PFSK-1 (cell line): ENCODE measurements around the gene KRTAP20-3.

Source experiments
- FOXP2 ChIP-seq: optimal IDR thresholded peaks from 2 replicates; pipeline ENCODE3; 2011; ENCODE audit warnings: borderline replicate concordance, control low read depth, inconsistent platforms; ENCODE audit not compliant: insufficient read depth; ENCODE audit errors: extremely low read length, extremely low read depth
- TAF1 ChIP-seq: IDR thresholded peaks from 2 replicates; pipeline ENCODE4 v1.6.1; 2012; ENCODE audit warnings: low read length, control low read depth, borderline replicate concordance; ENCODE audit not compliant: insufficient read depth

- TF ChIP-seq TAF1: no peak
- TF ChIP-seq FOXP2: no peak
These were observed 27.5 kb upstream of the KRTAP20-3 start for GRCh38 chr21:30615199-30615598.
